PC-3 (cell line): ENCODE measurements around the gene WDPCP. TPM values are rescaled to one million over a fixed set of nuclear protein-coding genes. Genes with fewer than 3 reads are reported as not detected.

ENCODE experiments used
- ATAC-seq: fragments of 200-7000 bp; cut with Tn5 transposase; 2 replicates; pipeline ENCODE4 v1.9.1; 2020; ENCODE audit warnings: mild to moderate bottlenecking, moderate library complexity
- BruUV-seq: library from RNA; stranded (reverse); fragments of 400-500 nt; replicated peaks from 2 replicates; lab custom pipeline; 2021; lab: Mats Ljungman, UMichigan
- CTCF ChIA-PET: fragments of 300-600 bp; sonication (Branson Sonifier 250); formaldehyde crosslinking; loops from one replicate; lab custom pipeline; 2022; ENCODE audit warnings: antibody characterized with exemption; lab: Charles Lee
- POLR2A ChIA-PET: fragments of 300-600 bp; sonication (Branson Sonifier 250); formaldehyde crosslinking; loops from one replicate; lab custom pipeline; 2022; ENCODE audit warnings: antibody characterized with exemption; ENCODE audit not compliant: unreplicated experiment; lab: Charles Lee
- DNase-seq: peaks from one replicate; pipeline ENCODE4 v3.0.0-alpha.2; 2015
- H2AFZ ChIP-seq: fragments of 300-600 bp; sonication (generic); 2 replicates; pipeline ENCODE4 v1.6.0; 2016; ENCODE audit warnings: antibody characterized with exemption, low read length
- H3F3A ChIP-seq: fragments of 300-600 bp; sonication (generic); one replicate; pipeline ENCODE4 v1.6.0; 2017; ENCODE audit warnings: antibody characterized with exemption, low read length, control low read depth, mild to moderate bottlenecking; ENCODE audit not compliant: unreplicated experiment
- H3K27ac ChIP-seq: fragments of 300-600 bp; sonication (generic); 2 replicates; pipeline ENCODE4 v1.5.1; 2016; ENCODE audit warnings: mild to moderate bottlenecking, low read length
- H3K27me3 ChIP-seq: fragments of 300-600 bp; sonication (generic); 2 replicates; pipeline ENCODE4 v1.6.1; 2016; ENCODE audit warnings: low read length, mixed read lengths
- H3K36me3 ChIP-seq: fragments of 300-600 bp; sonication (generic); 2 replicates; pipeline ENCODE4 v1.6.1; 2016; ENCODE audit warnings: low read depth, mixed run types, low read length, mixed read lengths
- H3K4me1 ChIP-seq: fragments of 300-600 bp; sonication (generic); 2 replicates; pipeline ENCODE4 v1.5.1; 2016; ENCODE audit warnings: low read length; ENCODE audit not compliant: insufficient read depth
- H3K4me2 ChIP-seq: fragments of 300-600 bp; sonication (generic); 2 replicates; pipeline ENCODE4 v1.6.0; 2016; ENCODE audit warnings: low read length
- H3K4me3 ChIP-seq: fragments of 300-600 bp; sonication (generic); 2 replicates; pipeline ENCODE4 v1.5.1; 2016; ENCODE audit warnings: mild to moderate bottlenecking, low read length, mixed read lengths
- H3K79me2 ChIP-seq: fragments of 300-600 bp; sonication (generic); 2 replicates; pipeline ENCODE4 v1.6.1; 2017; ENCODE audit warnings: low read length, mixed read lengths
- H3K9ac ChIP-seq: fragments of 300-600 bp; sonication (generic); 2 replicates; pipeline ENCODE4 v1.6.0; 2016; ENCODE audit warnings: mild to moderate bottlenecking, low read length
- H3K9me2 ChIP-seq: fragments of 300-600 bp; sonication (generic); replicated peaks from 2 replicates; pipeline ENCODE4 v1.6.1; 2016; ENCODE audit warnings: mixed run types, low read length, mixed read lengths
- H3K9me3 ChIP-seq: fragments of 300-600 bp; sonication (generic); 2 replicates; pipeline ENCODE4 v1.6.1; 2016; ENCODE audit warnings: low read length, mixed read lengths
- H4K20me1 ChIP-seq: fragments of 300-600 bp; sonication (generic); 2 replicates; pipeline ENCODE4 v1.6.1; 2016; ENCODE audit warnings: low read length, mixed read lengths
- CTCF ChIP-seq: fragments of 300-600 bp; sonication (generic); conservative IDR thresholded peaks from 2 replicates; pipeline ENCODE4 v1.5.1; 2017; ENCODE audit warnings: antibody characterized with exemption, low read depth, mild to moderate bottlenecking, low read length
- EZH2 ChIP-seq: fragments of 300-600 bp; sonication (generic); IDR thresholded peaks from one replicate; pipeline ENCODE4 v1.6.1; 2017; ENCODE audit warnings: antibody characterized with exemption, mild to moderate bottlenecking, low read length; ENCODE audit not compliant: unreplicated experiment
- EZH2phosphoT487 ChIP-seq: fragments of 300-600 bp; sonication (generic); IDR thresholded peaks from 2 replicates; pipeline ENCODE4 v1.6.1; 2018; ENCODE audit warnings: mild to moderate bottlenecking, antibody characterized with exemption, low read length, borderline replicate concordance
- intact Hi-C: fragments of 100-400 bp; cut with micrococcal nuclease; formaldehyde crosslinking; loops from 2 replicates; pipeline ENCODE4 v1.9.0; 2023
- total RNA-seq: library from RNA; depleted of rRNA; stranded (reverse); fragments of >200 nt; gene quantifications from 2 replicates; pipeline ENCODE4 v1.2.3, GENCODE V29; 2014

WDPCP gene
- total RNA-seq, 1 experiment from 2014 or later: 4.0 TPM

DNA sequence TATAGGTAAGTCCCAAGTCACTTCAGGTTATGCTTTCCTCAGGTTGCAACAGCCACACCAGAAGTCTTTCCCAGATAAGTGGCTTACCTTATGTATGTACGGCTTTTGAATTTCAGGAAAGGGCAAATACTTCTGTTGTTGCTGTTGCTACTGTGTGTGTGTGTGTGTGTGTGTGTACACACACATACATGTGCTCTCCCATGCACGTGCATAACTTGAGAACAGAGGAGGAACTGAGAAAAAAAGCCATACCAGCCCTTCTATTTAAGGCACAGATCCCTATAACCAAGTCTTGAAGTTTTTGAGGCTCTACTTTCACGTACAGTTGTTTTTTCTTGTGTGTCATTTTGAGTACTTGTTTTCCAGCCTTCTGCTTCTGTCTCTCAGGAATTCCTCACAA lies 62.4 kb downstream of the WDPCP start:
- H3K4me1 ChIP-seq: no peaks in the 10 kb centered on the region
- peaks cover 7% of the 10 kb centered on the region; the same call in 1 of the 2 replicates for H3K9me3 ChIP-seq
- no peak for TF ChIP-seq EZH2phosphoT487
- TF ChIP-seq CTCF: no peak
- no peak for TF ChIP-seq EZH2
- no peak overlapping the region for H3K4me2 ChIP-seq
- H3K79me2 ChIP-seq: no peaks in the 10 kb centered on the region
- no peaks in the 10 kb centered on the region for H3F3A ChIP-seq
- no TSS peak for BruUV-seq
- no peak overlapping the region for H3K9ac ChIP-seq
- H2AFZ ChIP-seq: no peak overlapping the region
- no peaks in the 10 kb centered on the region for H3K9me2 ChIP-seq
- no peak overlapping the region for H3K27ac ChIP-seq
- no peaks in the 10 kb centered on the region for H3K27me3 ChIP-seq
- no peak overlapping the region for H3K4me3 ChIP-seq
- DNase-seq (no peak), ATAC-seq (no peak)
- ChIA-PET POLR2A (no interaction called here), CTCF (no interaction called here)
- no peaks in the 10 kb centered on the region for H4K20me1 ChIP-seq
- H3K36me3 ChIP-seq: no peaks in the 10 kb centered on the region
- intact Hi-C loops: no loop called here

DNA sequence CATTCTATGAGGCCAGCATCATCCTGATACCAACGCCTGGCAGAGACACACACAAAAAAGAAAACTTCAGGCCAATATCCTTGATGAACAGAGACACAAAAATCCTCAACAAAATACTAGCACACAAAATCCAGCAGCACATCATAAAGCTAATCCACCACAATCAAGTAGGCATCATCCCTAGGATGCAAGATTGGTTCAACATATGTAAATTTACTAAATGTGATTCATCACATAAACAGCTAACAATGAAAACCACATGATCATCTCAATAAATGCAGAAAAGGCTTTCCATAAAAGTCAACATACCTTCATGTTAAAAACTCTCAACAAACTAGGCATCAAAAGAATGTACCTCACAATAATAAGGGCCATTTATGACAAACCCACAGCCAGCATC lies 65.3 kb downstream of the WDPCP start:
- Histone ChIP-seq H3K27ac (no peak overlapping the region), H3K4me3 (no peak overlapping the region), H3K36me3 (no peaks in the 10 kb centered on the region), H3K27me3 (no peaks in the 10 kb centered on the region), H3F3A (no peaks in the 10 kb centered on the region), H3K4me1 (no peaks in the 10 kb centered on the region), H4K20me1 (no peaks in the 10 kb centered on the region), H3K9me3 (peaks cover 7% of the 10 kb centered on the region; the same call in 1 of the 2 replicates), H3K79me2 (no peaks in the 10 kb centered on the region), H3K9ac (no peak overlapping the region), H3K9me2 (no peaks in the 10 kb centered on the region), H2AFZ (no peak overlapping the region), H3K4me2 (no peak overlapping the region)
- POLR2A ChIA-PET: interaction anchor here (0.6 kb wide), 1 partner anchor 62 kb away, joined by 4 read pairs; no protein-coding TSS in a partner anchor
- no TSS peak for BruUV-seq
- no peak for TF ChIP-seq EZH2
- no peak for TF ChIP-seq CTCF
- no peak for TF ChIP-seq EZH2phosphoT487
- CTCF ChIA-PET: no interaction called here
- DNase-seq (peak; percentile 34), ATAC-seq (peak; percentile 51)
- intact Hi-C loops: no loop called here

DNA sequence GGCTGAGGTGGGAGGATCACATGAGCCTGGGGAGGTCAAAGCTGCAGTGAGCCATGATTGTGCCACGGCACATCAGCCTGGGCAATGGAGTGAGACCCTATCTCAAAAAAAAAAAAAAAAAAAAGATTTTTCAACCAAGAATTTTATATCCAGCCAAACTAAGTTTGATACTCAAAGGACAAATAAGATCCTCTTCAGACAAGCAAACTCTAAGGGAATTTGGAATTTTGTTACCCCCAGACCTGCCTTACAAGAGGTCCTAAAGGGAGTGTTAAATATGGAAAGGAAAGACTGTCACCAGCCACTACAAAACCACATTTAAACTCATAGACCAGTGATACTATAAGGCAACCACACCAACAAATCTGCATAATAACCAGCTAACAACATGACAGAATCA lies 67.5 kb downstream of the WDPCP start:
- TF ChIP-seq CTCF: no peak
- no peak for TF ChIP-seq EZH2phosphoT487
- no peak for TF ChIP-seq EZH2
- DNase-seq (no peak), ATAC-seq (no peak)
- no peaks in the 10 kb centered on the region for H3K27me3 ChIP-seq
- peaks cover 7% of the 10 kb centered on the region; the same call in 1 of the 2 replicates for H3K9me3 ChIP-seq
- no peak overlapping the region for H3K9ac ChIP-seq
- H3K4me1 ChIP-seq: no peaks in the 10 kb centered on the region
- H3K36me3 ChIP-seq: no peaks in the 10 kb centered on the region
- BruUV-seq: no TSS peak
- no peak overlapping the region for H3K27ac ChIP-seq
- H4K20me1 ChIP-seq: no peaks in the 10 kb centered on the region
- CTCF ChIA-PET: no interaction called here
- no peak overlapping the region for H2AFZ ChIP-seq
- no peaks in the 10 kb centered on the region for H3F3A ChIP-seq
- POLR2A ChIA-PET: no interaction called here
- no peaks in the 10 kb centered on the region for H3K9me2 ChIP-seq
- intact Hi-C loops: no loop called here
- no peak overlapping the region for H3K4me3 ChIP-seq
- H3K4me2 ChIP-seq: no peak overlapping the region
- H3K79me2 ChIP-seq: no peaks in the 10 kb centered on the region
